Breast epithelium (tissue), 4 donors: ENCODE measurements around the gene SYT15. TPM values are rescaled to one million over a fixed set of nuclear protein-coding genes. Genes with fewer than 3 reads are reported as not detected.
A peak's percentile ranks its signal among the peaks of the same experiment; 100 is the strongest.

ENCODE experiments used
- DNase-seq, 2 donors: peaks; one replicate each; pipeline ENCODE4 v3.0.0-alpha.2; 2019; ENCODE audit warnings: low spot score in 2 of 2
- H3K27ac ChIP-seq, 2 donors: fragments of 200-600 bp; sonication (generic) in 1 of 2; one replicate each; pipeline ENCODE4 v1.5.1; 2016 to 2019; ENCODE audit warnings: mild to moderate bottlenecking in 1 of 2
- H3K27me3 ChIP-seq, 2 donors: fragments of 200-600 bp; sonication (generic) in 1 of 2; one replicate each; pipeline versions ENCODE4 v1.5.1 to v1.6.0; 2017 to 2019; ENCODE audit warnings: control low read depth in 1 of 2, mild to moderate bottlenecking in 1 of 2
- H3K36me3 ChIP-seq: fragments of 200-600 bp; one replicate; pipeline ENCODE4 v1.5.1; 2019
- H3K4me1 ChIP-seq, 2 donors: fragments of 200-600 bp; sonication (generic); one replicate each; pipeline ENCODE4 v1.5.1; 2016 to 2019; ENCODE audit warnings: control low read depth in 1 of 2
- H3K4me3 ChIP-seq, 3 donors: fragments of 200-600 bp; sonication (generic); 1 replicate in 2 of 3; 2 replicates in 1 of 3; pipeline ENCODE4 v1.5.1; 2016 to 2019; ENCODE audit warnings: mild to moderate bottlenecking in 3 of 3, moderate library complexity in 2 of 3
- H3K9me3 ChIP-seq, 2 donors: fragments of 200-600 bp; sonication (generic) in 1 of 2; one replicate each; pipeline ENCODE4 v1.5.1; 2016 to 2019; ENCODE audit warnings: control low read depth in 1 of 2
- POLR2A ChIP-seq: fragments of 450-650 bp; IDR thresholded peaks from one replicate; pipeline ENCODE4 v1.6.1; 2016; ENCODE audit warnings: antibody characterized with exemption, mild to moderate bottlenecking, moderate library complexity
- POLR2AphosphoS5 ChIP-seq, 3 donors: sonication (generic); formaldehyde crosslinking; IDR thresholded peaks; one replicate each; pipeline ENCODE4 v1.6.1; 2017; ENCODE audit warnings: antibody characterized with exemption in 3 of 3
- intact Hi-C: fragments of 100-400 bp; cut with DNase I; formaldehyde crosslinking; loops from one replicate; pipeline ENCODE4 v1.15.1; 2023; ENCODE audit warnings: low total_unique reads
- total RNA-seq, 3 donors: library from RNA; depleted of rRNA; stranded (reverse); fragments of >200 nt; gene quantifications; one replicate each; pipeline ENCODE4 v1.1.0, GENCODE V29; 2016
- TF ChIP-seq, protein P1 (sequence below), 3 donors: fragments of 450-650 bp; IDR thresholded peaks; one replicate each; pipeline ENCODE4 v1.5.1; 2016 to 2017; ENCODE audit warnings: antibody characterized with exemption in 3 of 3, mild to moderate bottlenecking in 3 of 3, moderate library complexity in 3 of 3

The SYT15 gene
- total RNA-seq, 3 donors from 2014 or later = 1.6 to 5.9 (median 3.8) TPM

GRCh38 chr10:46542567-46543465, 36.1 kb upstream of the SYT15 start:
- H3K4me3 ChIP-seq = no peak overlapping the region
- peak in 1 of 2 donors; percentile 47 for DNase-seq
- TF ChIP-seq POLR2A = no peak
- TF ChIP-seq POLR2AphosphoS5 (IDR thresholded peaks at IDR 0.05) = no peak
- TF ChIP-seq, protein P1, sequence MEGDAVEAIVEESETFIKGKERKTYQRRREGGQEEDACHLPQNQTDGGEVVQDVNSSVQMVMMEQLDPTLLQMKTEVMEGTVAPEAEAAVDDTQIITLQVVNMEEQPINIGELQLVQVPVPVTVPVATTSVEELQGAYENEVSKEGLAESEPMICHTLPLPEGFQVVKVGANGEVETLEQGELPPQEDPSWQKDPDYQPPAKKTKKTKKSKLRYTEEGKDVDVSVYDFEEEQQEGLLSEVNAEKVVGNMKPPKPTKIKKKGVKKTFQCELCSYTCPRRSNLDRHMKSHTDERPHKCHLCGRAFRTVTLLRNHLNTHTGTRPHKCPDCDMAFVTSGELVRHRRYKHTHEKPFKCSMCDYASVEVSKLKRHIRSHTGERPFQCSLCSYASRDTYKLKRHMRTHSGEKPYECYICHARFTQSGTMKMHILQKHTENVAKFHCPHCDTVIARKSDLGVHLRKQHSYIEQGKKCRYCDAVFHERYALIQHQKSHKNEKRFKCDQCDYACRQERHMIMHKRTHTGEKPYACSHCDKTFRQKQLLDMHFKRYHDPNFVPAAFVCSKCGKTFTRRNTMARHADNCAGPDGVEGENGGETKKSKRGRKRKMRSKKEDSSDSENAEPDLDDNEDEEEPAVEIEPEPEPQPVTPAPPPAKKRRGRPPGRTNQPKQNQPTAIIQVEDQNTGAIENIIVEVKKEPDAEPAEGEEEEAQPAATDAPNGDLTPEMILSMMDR (IDR thresholded peaks at IDR 0.05) = no peak
- H3K4me1 ChIP-seq = no peaks in the 10 kb centered on the region
- H3K27ac ChIP-seq = no peak overlapping the region
- no peaks in the 10 kb centered on the region for H3K9me3 ChIP-seq
- no peaks in the 10 kb centered on the region for H3K36me3 ChIP-seq
- intact Hi-C loops = no loop called here
- no peaks in the 10 kb centered on the region for H3K27me3 ChIP-seq

DNA sequence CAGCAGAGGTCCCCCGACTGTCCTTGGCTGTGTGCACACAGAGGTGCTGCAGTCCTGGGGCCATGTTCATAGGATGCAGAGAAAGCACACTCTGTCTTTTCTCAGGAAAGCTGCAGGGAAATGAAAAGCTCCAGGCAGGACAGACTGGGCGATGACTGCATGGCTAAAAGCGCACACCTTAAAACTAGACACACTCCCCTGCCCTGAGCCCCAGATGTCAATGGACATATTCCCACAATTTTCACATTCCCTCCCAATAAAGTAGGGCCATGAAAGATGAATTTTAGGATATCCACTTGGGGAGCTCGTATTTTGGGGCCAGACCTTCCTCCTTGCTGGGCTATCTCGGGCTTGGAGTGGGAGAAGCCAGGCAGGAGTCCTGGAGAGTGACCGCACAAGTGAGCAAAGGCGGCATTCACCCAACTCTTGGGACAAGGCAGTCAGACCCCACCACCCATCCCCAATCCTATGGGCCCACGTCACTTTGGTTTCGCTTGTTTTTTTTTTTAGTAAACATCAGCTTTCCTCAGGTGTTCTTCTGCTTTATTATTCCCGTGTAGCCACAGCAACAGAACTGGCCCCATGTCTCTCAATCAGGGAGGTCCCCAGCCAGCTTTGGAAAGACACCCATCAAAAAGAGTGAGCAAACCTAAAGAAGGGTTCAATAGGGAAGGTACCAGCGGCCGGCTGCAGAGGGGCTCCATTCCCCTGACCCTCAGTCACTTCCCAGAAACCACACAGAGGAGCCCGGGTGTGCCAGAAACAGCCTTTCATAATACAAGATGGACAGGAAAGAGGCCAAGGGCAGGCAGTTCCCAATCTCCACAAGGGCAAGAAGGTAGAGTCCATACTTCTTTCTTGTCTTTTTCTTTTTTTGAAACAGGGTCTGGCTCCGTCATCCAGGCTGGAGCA, 35.2 kb upstream of the SYT15 start:
- Histone ChIP-seq H3K27me3 (no peaks in the 10 kb centered on the region), H3K9me3 (no peaks in the 10 kb centered on the region), H3K27ac (no peak overlapping the region), H3K4me3 (no peak overlapping the region), H3K4me1 (no peaks in the 10 kb centered on the region), H3K36me3 (no peaks in the 10 kb centered on the region)
- DNase-seq = peak in 1 of 2 donors; percentile 37
- TF ChIP-seq, protein P1 (IDR thresholded peaks at IDR 0.05) = no peak
- TF ChIP-seq POLR2AphosphoS5 (IDR thresholded peaks at IDR 0.05) (no peak), POLR2A (no peak)
- intact Hi-C loops = no loop called here

DNA sequence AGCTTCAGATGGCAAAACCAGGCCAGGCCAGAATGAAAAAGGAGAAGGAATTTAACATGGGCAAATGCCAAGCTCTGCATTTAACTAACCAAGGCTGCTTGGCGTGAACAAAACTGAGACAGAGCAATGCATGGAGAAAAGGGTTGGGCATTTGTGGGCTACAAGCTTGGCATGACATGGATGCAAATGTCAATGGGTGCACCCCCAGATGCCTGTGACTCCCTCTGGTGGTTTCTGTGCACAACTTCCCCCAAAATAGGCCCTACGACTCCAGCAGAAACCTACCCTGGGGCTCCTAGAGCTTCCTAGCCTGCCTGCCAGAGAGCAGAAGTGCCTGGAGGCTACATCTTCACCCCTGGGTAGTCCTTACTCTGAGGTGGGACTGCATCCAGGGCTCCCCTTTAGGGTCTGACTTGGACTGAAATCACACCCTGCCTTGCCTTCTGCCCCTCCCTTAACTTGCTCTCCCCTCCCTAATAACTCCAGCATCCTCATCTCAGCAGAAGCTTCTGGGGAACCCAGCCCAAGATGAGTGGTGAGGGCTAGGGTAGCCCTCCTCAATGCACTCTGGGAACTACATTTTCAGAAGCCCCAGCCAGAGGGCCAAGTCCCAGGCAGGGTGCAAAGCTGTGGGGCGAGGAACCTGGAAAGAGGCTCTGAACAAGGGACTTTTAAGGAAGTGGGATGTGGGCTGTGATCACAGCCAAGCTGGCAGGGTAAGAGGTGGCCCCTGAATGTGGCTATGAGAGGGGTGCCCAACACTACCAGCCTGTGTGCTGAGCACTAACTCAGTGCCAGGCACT, 33.7 kb upstream of the SYT15 start:
- H3K27ac ChIP-seq = no peak overlapping the region
- H3K4me3 ChIP-seq = no peak overlapping the region
- intact Hi-C loops = no loop called here
- no peak for DNase-seq
- no peaks in the 10 kb centered on the region for H3K27me3 ChIP-seq
- no peaks in the 10 kb centered on the region for H3K9me3 ChIP-seq
- TF ChIP-seq, protein P1 (IDR thresholded peaks at IDR 0.05) = peak in 1 of 3 donors; percentile 14
- no peak for TF ChIP-seq POLR2A
- H3K36me3 ChIP-seq = no peaks in the 10 kb centered on the region
- H3K4me1 ChIP-seq = no peaks in the 10 kb centered on the region

GRCh38 chr10:46545861-46546590, 32.9 kb upstream of the SYT15 start:
- H3K36me3 ChIP-seq = no peaks in the 10 kb centered on the region
- intact Hi-C loops = no loop called here
- TF ChIP-seq POLR2AphosphoS5 (IDR thresholded peaks at IDR 0.05) (no peak), POLR2A (no peak)
- TF ChIP-seq, protein P1 (IDR thresholded peaks at IDR 0.05) = no peak
- no peak overlapping the region for H3K27ac ChIP-seq
- H3K9me3 ChIP-seq = no peaks in the 10 kb centered on the region
- H3K4me1 ChIP-seq = no peaks in the 10 kb centered on the region
- H3K27me3 ChIP-seq = no peaks in the 10 kb centered on the region
- DNase-seq = no peak
- no peak overlapping the region for H3K4me3 ChIP-seq
